Activated T-cell treated with anti-CD3 and anti-CD28 coated beads, Interleukin-2, amount 50 U/mL, for 4 hours (primary cell): ENCODE data around the gene NR0B1. TPM values are rescaled to one million over a fixed set of nuclear protein-coding genes. Genes with fewer than 3 reads are reported as not detected.

ENCODE experiments used
- ATAC-seq, 2 donors: fragments of 200-7000 bp; cut with Tn5 transposase; one replicate each; pipeline ENCODE4 v1.10.0; 2021
- DNase-seq: peaks from one replicate; pipeline ENCODE4 v3.0.0-alpha.2; 2020
- H3K27me3 Mint-ChIP-seq: one replicate; pipeline ENCODE4 v1.8.0; 2021; ENCODE audit warnings: low read depth, mixed read lengths
- H3K36me3 Mint-ChIP-seq: one replicate; pipeline ENCODE4 v1.8.0; 2022; ENCODE audit warnings: mixed read lengths; ENCODE audit not compliant: insufficient read depth
- H3K4me1 Mint-ChIP-seq: one replicate; pipeline ENCODE4 v1.8.0; 2021; ENCODE audit warnings: low read depth, mixed read lengths
- H3K4me3 Mint-ChIP-seq: one replicate; pipeline ENCODE4 v1.8.0; 2021; ENCODE audit warnings: mild to moderate bottlenecking, moderate library complexity, mixed read lengths
- H3K9me3 Mint-ChIP-seq: one replicate; pipeline ENCODE4 v1.8.0; 2021; ENCODE audit warnings: mixed read lengths
- total RNA-seq, 3 donors: library from RNA; stranded (reverse); gene quantifications; one replicate each; pipeline ENCODE4 v1.2.1, GENCODE V29; 2021

The NR0B1 gene
- total RNA-seq, 3 donors from 2014 or later: not detected

GRCh38 chrX:30296408-30297254, 12.6 kb downstream of the NR0B1 start:
- Mint-ChIP-seq H3K36me3 (no peaks in the 10 kb centered on the region), H3K27me3 (no peaks in the 10 kb centered on the region), H3K4me1 (no peaks in the 10 kb centered on the region), H3K4me3 (no peak overlapping the region), H3K9me3 (peaks cover 4% of the 10 kb centered on the region)
- ATAC-seq (no peak), DNase-seq (no peak)

GRCh38 chrX:30283456-30284200, 25.6 kb downstream of the NR0B1 start:
- ATAC-seq (no peak), DNase-seq (no peak)
- no peak overlapping the region for H3K4me3 Mint-ChIP-seq
- H3K4me1 Mint-ChIP-seq: peaks cover 2% of the 10 kb centered on the region
- no peaks in the 10 kb centered on the region for H3K27me3 Mint-ChIP-seq
- H3K36me3 Mint-ChIP-seq: no peaks in the 10 kb centered on the region
- no peaks in the 10 kb centered on the region for H3K9me3 Mint-ChIP-seq

- ATAC-seq (no peak), DNase-seq (no peak)
- Mint-ChIP-seq H3K27me3 (no peaks in the 10 kb centered on the region), H3K36me3 (no peaks in the 10 kb centered on the region), H3K4me3 (no peak overlapping the region), H3K4me1 (peaks cover 2% of the 10 kb centered on the region), H3K9me3 (no peaks in the 10 kb centered on the region)
These were observed 26.7 kb downstream of the NR0B1 start for GRCh38 chrX:30282527-30282926.

- ATAC-seq: no peak
- H3K4me3 Mint-ChIP-seq: no peak overlapping the region
- H3K9me3 Mint-ChIP-seq: no peaks in the 10 kb centered on the region
- no peaks in the 10 kb centered on the region for H3K27me3 Mint-ChIP-seq
- no peak for DNase-seq
- no peaks in the 10 kb centered on the region for H3K36me3 Mint-ChIP-seq
- H3K4me1 Mint-ChIP-seq: peaks cover 2% of the 10 kb centered on the region
These were observed 28.8 kb downstream of the NR0B1 start for GRCh38 chrX:30280428-30280827.

- no peak for DNase-seq
- no peak overlapping the region for H3K4me3 Mint-ChIP-seq
- H3K27me3 Mint-ChIP-seq: no peaks in the 10 kb centered on the region
- H3K36me3 Mint-ChIP-seq: no peaks in the 10 kb centered on the region
- no peaks in the 10 kb centered on the region for H3K9me3 Mint-ChIP-seq
- peaks cover 2% of the 10 kb centered on the region for H3K4me1 Mint-ChIP-seq
- ATAC-seq: no peak
These were observed 30.8 kb downstream of the NR0B1 start for GRCh38 chrX:30278365-30278764.

- no peak overlapping the region for H3K4me3 Mint-ChIP-seq
- no peak for DNase-seq
- no peak for ATAC-seq
- no peaks in the 10 kb centered on the region for H3K36me3 Mint-ChIP-seq
- H3K27me3 Mint-ChIP-seq: no peaks in the 10 kb centered on the region
- H3K9me3 Mint-ChIP-seq: no peaks in the 10 kb centered on the region
- H3K4me1 Mint-ChIP-seq: peaks cover 2% of the 10 kb centered on the region
These were observed 33.7 kb downstream of the NR0B1 start for GRCh38 chrX:30275498-30275897.

- Mint-ChIP-seq H3K4me1 (no peaks in the 10 kb centered on the region), H3K27me3 (no peaks in the 10 kb centered on the region), H3K9me3 (no peaks in the 10 kb centered on the region), H3K36me3 (no peaks in the 10 kb centered on the region), H3K4me3 (no peak overlapping the region)
- no peak for ATAC-seq
- DNase-seq: no peak
These were observed 38.6 kb downstream of the NR0B1 start for GRCh38 chrX:30270639-30271038.

- no peaks in the 10 kb centered on the region for H3K9me3 Mint-ChIP-seq
- no peaks in the 10 kb centered on the region for H3K4me1 Mint-ChIP-seq
- no peak for DNase-seq
- no peaks in the 10 kb centered on the region for H3K27me3 Mint-ChIP-seq
- H3K36me3 Mint-ChIP-seq: no peaks in the 10 kb centered on the region
- no peak overlapping the region for H3K4me3 Mint-ChIP-seq
- no peak for ATAC-seq
These were observed 46.4 kb downstream of the NR0B1 start for GRCh38 chrX:30262763-30263162.

GRCh38 chrX:30261012-30261411, 48.2 kb downstream of the NR0B1 start:
- no peaks in the 10 kb centered on the region for H3K9me3 Mint-ChIP-seq
- no peaks in the 10 kb centered on the region for H3K27me3 Mint-ChIP-seq
- no peak for DNase-seq
- ATAC-seq: no peak
- H3K4me3 Mint-ChIP-seq: no peak overlapping the region
- H3K4me1 Mint-ChIP-seq: no peaks in the 10 kb centered on the region
- H3K36me3 Mint-ChIP-seq: no peaks in the 10 kb centered on the region

- ATAC-seq (no peak), DNase-seq (no peak)
- H3K4me1 Mint-ChIP-seq: no peaks in the 10 kb centered on the region
- no peaks in the 10 kb centered on the region for H3K27me3 Mint-ChIP-seq
- H3K9me3 Mint-ChIP-seq: no peaks in the 10 kb centered on the region
- no peak overlapping the region for H3K4me3 Mint-ChIP-seq
- H3K36me3 Mint-ChIP-seq: no peaks in the 10 kb centered on the region
These were observed 49.3 kb downstream of the NR0B1 start for GRCh38 chrX:30259927-30260326.

Other genes starting within 250 kb of the NR0B1 start
- under 1 TPM in 1 of 3 donors, not detected in 2; 0.42 TPM for gene MAGEB2, start 93.8 kb downstream of the NR0B1 start, total RNA-seq
- gene MAGEB3, start 78.7 kb downstream of the NR0B1 start, total RNA-seq: not detected
- gene MAGEB4, start 67.4 kb downstream of the NR0B1 start, total RNA-seq: not detected
- gene MAGEB1, start 62.2 kb downstream of the NR0B1 start, total RNA-seq: not detected